NCI-H2081 treated with DMSO at 0.1 percent for 48 hours (cell line): ENCODE data around the gene RTP3.
"Not testable (repeated sequence)": the region's sequence is repeated elsewhere in the genome, so short reads cannot be mapped to it uniquely, and the experiment has no call there.

Experiments used
- DNase-seq: peaks from one replicate; lab custom pipeline; 2025; lab: John Stamatoyannopoulos, UW

RTP3 gene

GRCh38 chr3:46491089-46492070, 6.4 kb upstream of the RTP3 start:
- no peak for DNase-seq

- no peak for DNase-seq
Observed at GRCh38 chr3:46492890-46493547, 4.8 kb upstream of the RTP3 start.

GRCh38 chr3:46494491-46494890, 3.3 kb upstream of the RTP3 start:
- not testable (repeated sequence) for DNase-seq

- no peak for DNase-seq
Observed at GRCh38 chr3:46495901-46496456, 1.8 kb upstream of the RTP3 start.

- no peak for DNase-seq
Observed at GRCh38 chr3:46496746-46497555, 825 bp upstream of the RTP3 start.

GRCh38 chr3:46498916-46499519, 1.2 kb downstream of the RTP3 start:
- no peak for DNase-seq

- no peak for DNase-seq
Observed at GRCh38 chr3:46500656-46501635, 3.2 kb downstream of the RTP3 start.

GRCh38 chr3:46501702-46502101, 3.9 kb downstream of the RTP3 start:
- no peak for DNase-seq

GRCh38 chr3:46503200-46503874, 5.6 kb downstream of the RTP3 start:
- no peak for DNase-seq

- DNase-seq = no peak
Observed at GRCh38 chr3:46504789-46505188, 7.0 kb downstream of the RTP3 start.

- DNase-seq = no peak
Observed at GRCh38 chr3:46505953-46506352, 8.2 kb downstream of the RTP3 start.

GRCh38 chr3:46506526-46506925, 8.8 kb downstream of the RTP3 start:
- no peak for DNase-seq

GRCh38 chr3:46508850-46509591, 11.2 kb downstream of the RTP3 start:
- no peak for DNase-seq

GRCh38 chr3:46509661-46510187, 11.9 kb downstream of the RTP3 start:
- DNase-seq = no peak

- no peak for DNase-seq
Observed at GRCh38 chr3:46512191-46512749, 14.5 kb downstream of the RTP3 start.

GRCh38 chr3:46516521-46516920, 18.7 kb downstream of the RTP3 start:
- no peak for DNase-seq

GRCh38 chr3:46517016-46517783, 19.4 kb downstream of the RTP3 start:
- no peak for DNase-seq

- DNase-seq = no peak
Observed at GRCh38 chr3:46517784-46518181, 20.0 kb downstream of the RTP3 start.
